IPS-18a (cell line): ENCODE data around the gene EEPD1.

Source experiments
- H3K27ac ChIP-seq: one replicate; pipeline ENCODE4 v1.5.1; 2013; ENCODE audit warnings: low read length
- H3K27me3 ChIP-seq: one replicate; pipeline ENCODE4 v1.6.1; 2013; ENCODE audit warnings: mild to moderate bottlenecking, low read length; ENCODE audit not compliant: control insufficient read depth, insufficient read depth
- H3K36me3 ChIP-seq: one replicate; pipeline ENCODE4 v1.6.1; 2013; ENCODE audit warnings: low read depth, low read length; ENCODE audit not compliant: control insufficient read depth
- H3K4me1 ChIP-seq: one replicate; pipeline ENCODE4 v1.6.1; 2013; ENCODE audit warnings: low read depth, low read length; ENCODE audit not compliant: control insufficient read depth
- H3K4me3 ChIP-seq: one replicate; pipeline ENCODE4 v1.5.1; 2013; ENCODE audit warnings: low read length
- H3K9ac ChIP-seq: one replicate; pipeline ENCODE4 v1.6.1; 2013; ENCODE audit warnings: mild to moderate bottlenecking, low read length, moderate library complexity
- H3K9me3 ChIP-seq: one replicate; pipeline ENCODE4 v1.6.1; 2013; ENCODE audit warnings: low read depth, low read length; ENCODE audit not compliant: control insufficient read depth

Gene EEPD1

GRCh38 chr7:36283181-36283580 lies 130.1 kb downstream of the EEPD1 start:
- H3K9me3 ChIP-seq, result no peaks in the 10 kb centered on the region
- peaks cover 58% of the 10 kb centered on the region for H3K4me1 ChIP-seq
- no peaks in the 10 kb centered on the region for H3K27me3 ChIP-seq
- H3K27ac ChIP-seq, result no peak overlapping the region
- no peak overlapping the region for H3K9ac ChIP-seq
- no peaks in the 10 kb centered on the region for H3K36me3 ChIP-seq
- no peak overlapping the region for H3K4me3 ChIP-seq

- no peaks in the 10 kb centered on the region for H3K27me3 ChIP-seq
- H3K4me3 ChIP-seq, result no peak overlapping the region
- H3K4me1 ChIP-seq, result peaks cover 53% of the 10 kb centered on the region
- H3K9ac ChIP-seq, result no peak overlapping the region
- H3K9me3 ChIP-seq, result no peaks in the 10 kb centered on the region
- no peak overlapping the region for H3K27ac ChIP-seq
- H3K36me3 ChIP-seq, result no peaks in the 10 kb centered on the region
Observed at GRCh38 chr7:36283711-36284130, 130.7 kb downstream of the EEPD1 start.

GRCh38 chr7:36284456-36285090 lies 131.5 kb downstream of the EEPD1 start:
- Histone ChIP-seq H3K4me1 (peaks cover 44% of the 10 kb centered on the region), H3K36me3 (no peaks in the 10 kb centered on the region), H3K4me3 (no peak overlapping the region), H3K9me3 (no peaks in the 10 kb centered on the region), H3K9ac (no peak overlapping the region), H3K27me3 (no peaks in the 10 kb centered on the region), H3K27ac (no peak overlapping the region)

- no peaks in the 10 kb centered on the region for H3K27me3 ChIP-seq
- no peak overlapping the region for H3K27ac ChIP-seq
- no peaks in the 10 kb centered on the region for H3K9me3 ChIP-seq
- no peaks in the 10 kb centered on the region for H3K36me3 ChIP-seq
- H3K4me1 ChIP-seq, result peaks cover 37% of the 10 kb centered on the region
- no peak overlapping the region for H3K9ac ChIP-seq
- H3K4me3 ChIP-seq, result no peak overlapping the region
Observed at GRCh38 chr7:36285276-36285675, 132.2 kb downstream of the EEPD1 start.

GRCh38 chr7:36286226-36286625 lies 133.2 kb downstream of the EEPD1 start:
- Histone ChIP-seq H3K4me1 (peaks cover 28% of the 10 kb centered on the region), H3K9ac (no peak overlapping the region), H3K27me3 (no peaks in the 10 kb centered on the region), H3K27ac (no peak overlapping the region), H3K4me3 (no peak overlapping the region), H3K36me3 (no peaks in the 10 kb centered on the region), H3K9me3 (no peaks in the 10 kb centered on the region)

GRCh38 chr7:36286688-36287087 lies 133.6 kb downstream of the EEPD1 start:
- Histone ChIP-seq H3K36me3 (no peaks in the 10 kb centered on the region), H3K27ac (no peak overlapping the region), H3K9ac (no peak overlapping the region), H3K9me3 (no peaks in the 10 kb centered on the region), H3K4me1 (peaks cover 23% of the 10 kb centered on the region), H3K4me3 (no peak overlapping the region), H3K27me3 (no peaks in the 10 kb centered on the region)

GRCh38 chr7:36287371-36288241 lies 134.6 kb downstream of the EEPD1 start:
- H3K27me3 ChIP-seq, result no peaks in the 10 kb centered on the region
- no peak overlapping the region for H3K4me3 ChIP-seq
- H3K9ac ChIP-seq, result no peak overlapping the region
- H3K4me1 ChIP-seq, result peaks cover 17% of the 10 kb centered on the region
- H3K9me3 ChIP-seq, result no peaks in the 10 kb centered on the region
- no peaks in the 10 kb centered on the region for H3K36me3 ChIP-seq
- no peak overlapping the region for H3K27ac ChIP-seq

GRCh38 chr7:36288501-36288900 lies 135.4 kb downstream of the EEPD1 start:
- Histone ChIP-seq H3K27ac (no peak overlapping the region), H3K9ac (no peak overlapping the region), H3K4me1 (peaks cover 8% of the 10 kb centered on the region)

GRCh38 chr7:36289833-36290661 lies 137.0 kb downstream of the EEPD1 start:
- Histone ChIP-seq H3K9me3 (no peaks in the 10 kb centered on the region), H3K4me1 (peaks cover 6% of the 10 kb centered on the region), H3K27ac (no peak overlapping the region)

More at GRCh38 chr7:36288501-36288900, 135.4 kb downstream of the EEPD1 start:
- Histone ChIP-seq H3K36me3 (no peaks in the 10 kb centered on the region), H3K9me3 (no peaks in the 10 kb centered on the region), H3K4me3 (no peak overlapping the region), H3K27me3 (no peaks in the 10 kb centered on the region)

GRCh38 chr7:36291387-36292316 lies 138.6 kb downstream of the EEPD1 start:
- no peak overlapping the region for H3K27ac ChIP-seq
- H3K27me3 ChIP-seq, result no peaks in the 10 kb centered on the region
- H3K36me3 ChIP-seq, result no peaks in the 10 kb centered on the region
- no peaks in the 10 kb centered on the region for H3K9me3 ChIP-seq
- no peak overlapping the region for H3K9ac ChIP-seq
- H3K4me1 ChIP-seq, result peaks cover 6% of the 10 kb centered on the region
- H3K4me3 ChIP-seq, result no peak overlapping the region

More at GRCh38 chr7:36289833-36290661, 137.0 kb downstream of the EEPD1 start:
- Histone ChIP-seq H3K4me3 (no peak overlapping the region), H3K9ac (no peak overlapping the region), H3K36me3 (no peaks in the 10 kb centered on the region), H3K27me3 (no peaks in the 10 kb centered on the region)
